ENCODE results near the gene SLFN13.

The SLFN13 gene

DNA sequence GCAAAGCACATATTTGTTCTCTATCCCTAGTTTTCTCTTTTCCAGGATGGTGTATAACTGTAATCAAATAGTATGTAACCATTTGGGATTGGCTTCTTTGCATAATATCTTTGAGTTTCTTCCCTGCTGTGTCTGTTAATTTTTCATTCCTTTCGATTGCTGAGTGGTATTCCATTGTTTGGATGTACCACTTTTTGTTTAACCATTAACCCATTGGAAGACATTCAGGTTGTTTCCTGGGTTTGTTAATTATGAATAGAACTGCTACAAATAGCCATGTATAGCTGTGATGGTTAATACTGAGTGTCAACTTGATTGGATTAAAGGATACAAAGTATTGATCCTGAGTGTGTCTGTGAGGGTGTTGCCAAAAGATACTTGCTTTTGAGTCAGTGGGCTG is 4.6 kb upstream of the SLFN13 start:
- no peak for FAIRE-seq
- DNase-seq (ENCODE audit: insufficient read length, low spot score): no peak
- TF ChIP-seq, protein P1, sequence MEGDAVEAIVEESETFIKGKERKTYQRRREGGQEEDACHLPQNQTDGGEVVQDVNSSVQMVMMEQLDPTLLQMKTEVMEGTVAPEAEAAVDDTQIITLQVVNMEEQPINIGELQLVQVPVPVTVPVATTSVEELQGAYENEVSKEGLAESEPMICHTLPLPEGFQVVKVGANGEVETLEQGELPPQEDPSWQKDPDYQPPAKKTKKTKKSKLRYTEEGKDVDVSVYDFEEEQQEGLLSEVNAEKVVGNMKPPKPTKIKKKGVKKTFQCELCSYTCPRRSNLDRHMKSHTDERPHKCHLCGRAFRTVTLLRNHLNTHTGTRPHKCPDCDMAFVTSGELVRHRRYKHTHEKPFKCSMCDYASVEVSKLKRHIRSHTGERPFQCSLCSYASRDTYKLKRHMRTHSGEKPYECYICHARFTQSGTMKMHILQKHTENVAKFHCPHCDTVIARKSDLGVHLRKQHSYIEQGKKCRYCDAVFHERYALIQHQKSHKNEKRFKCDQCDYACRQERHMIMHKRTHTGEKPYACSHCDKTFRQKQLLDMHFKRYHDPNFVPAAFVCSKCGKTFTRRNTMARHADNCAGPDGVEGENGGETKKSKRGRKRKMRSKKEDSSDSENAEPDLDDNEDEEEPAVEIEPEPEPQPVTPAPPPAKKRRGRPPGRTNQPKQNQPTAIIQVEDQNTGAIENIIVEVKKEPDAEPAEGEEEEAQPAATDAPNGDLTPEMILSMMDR (IDR thresholded peaks at IDR 0.05; ENCODE audit: insufficient read depth, missing control alignments): no peak

DNA sequence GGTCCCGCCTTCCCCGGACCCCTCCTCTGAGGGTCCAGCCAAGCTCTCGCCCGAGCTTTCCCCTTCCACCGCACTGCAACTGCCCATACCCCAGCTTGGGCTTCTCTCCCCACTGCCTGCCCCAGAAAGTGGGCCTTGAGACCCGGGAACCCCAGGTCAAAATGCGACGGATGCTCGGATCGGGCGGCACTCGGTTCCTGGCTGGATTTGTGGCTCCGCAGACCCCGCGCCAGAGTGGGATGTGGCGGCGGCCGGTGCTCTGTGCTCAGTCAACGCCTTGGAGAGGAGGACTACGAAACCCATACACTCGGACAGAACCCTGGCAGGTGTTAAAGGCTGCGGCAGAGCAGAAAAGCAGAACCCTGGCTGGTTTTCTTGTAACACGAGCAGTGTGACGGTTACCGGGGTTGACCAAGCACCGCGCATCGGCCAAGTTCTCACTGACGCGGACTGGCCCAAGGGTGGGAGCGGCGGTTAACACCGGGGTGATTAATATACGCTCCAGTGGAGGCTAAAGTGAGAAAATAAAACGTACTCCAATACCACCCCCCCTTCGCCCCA is 885 bp upstream of the SLFN13 start:
- TF ChIP-seq, protein P1 (IDR thresholded peaks at IDR 0.05; ENCODE audit: insufficient read depth, missing control alignments): no peak
- no peak for DNase-seq (ENCODE audit: insufficient read length, low spot score)
- FAIRE-seq: no peak

DNA sequence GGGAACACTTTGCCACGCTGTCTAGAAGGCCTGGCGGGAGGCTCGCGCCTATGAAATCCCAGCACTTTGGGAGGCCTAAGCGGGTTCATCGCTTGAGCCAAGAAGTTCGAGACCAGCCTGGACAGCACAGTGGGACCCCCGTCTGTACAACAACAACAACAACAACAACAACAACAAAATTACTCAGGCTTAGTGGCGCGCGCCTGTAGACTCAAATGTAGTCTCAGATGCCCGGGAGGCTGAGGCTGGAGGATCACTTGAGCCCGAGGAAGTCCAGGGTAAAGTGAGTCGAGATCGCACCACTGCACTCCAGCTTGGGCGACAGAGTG is 297 bp upstream of the SLFN13 start:
- DNase-seq (ENCODE audit: insufficient read length, low spot score) (no peak), FAIRE-seq (no peak)
- TF ChIP-seq, protein P1 (IDR thresholded peaks at IDR 0.05; ENCODE audit: insufficient read depth, missing control alignments): no peak

DNA sequence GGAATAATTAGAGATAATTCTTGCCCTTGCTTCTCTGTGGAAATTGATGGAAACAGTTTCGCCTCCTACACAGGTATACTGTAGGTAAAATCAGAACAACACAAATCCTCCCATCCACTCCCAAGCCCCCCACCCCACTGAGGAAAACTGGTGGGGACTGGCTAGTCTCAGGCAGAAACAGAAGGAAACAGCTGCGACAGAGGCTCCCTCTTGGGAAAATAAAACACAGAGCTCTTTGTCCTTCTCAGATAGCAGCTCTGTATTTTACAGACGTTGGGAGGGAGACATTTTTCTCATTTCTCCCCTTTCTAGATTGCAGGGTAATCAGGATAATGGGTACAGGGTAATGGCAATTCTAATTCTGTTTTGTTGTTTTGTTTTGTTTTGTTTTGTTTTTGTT is 1.1 kb downstream of the SLFN13 start:
- no peak for DNase-seq (ENCODE audit: insufficient read length, low spot score)
- FAIRE-seq: no peak
- TF ChIP-seq, protein P1 (IDR thresholded peaks at IDR 0.05; ENCODE audit: insufficient read depth, missing control alignments): no peak

DNA sequence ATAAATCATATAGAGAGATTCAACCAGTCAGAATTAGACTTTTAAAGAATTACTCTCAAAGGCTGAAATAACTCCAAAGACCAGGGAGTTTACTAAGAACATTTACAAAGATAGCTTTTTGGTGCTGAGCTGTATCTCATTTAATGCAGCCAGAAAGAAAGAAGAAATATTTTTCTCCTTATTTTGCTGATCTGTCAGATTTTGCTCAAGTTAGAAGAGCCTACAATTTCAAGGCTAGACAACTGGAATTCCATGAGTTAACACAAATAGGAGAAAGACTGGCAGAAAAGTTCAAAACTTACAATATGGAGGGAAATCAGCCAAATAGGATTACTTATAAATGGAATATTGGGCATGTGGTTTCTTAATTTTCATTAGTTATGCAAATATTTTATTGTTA is 10.1 kb downstream of the SLFN13 start:
- FAIRE-seq (no peak), DNase-seq (ENCODE audit: insufficient read length, low spot score) (no peak)
- TF ChIP-seq, protein P1 (IDR thresholded peaks at IDR 0.05; ENCODE audit: insufficient read depth, missing control alignments): no peak

DNA sequence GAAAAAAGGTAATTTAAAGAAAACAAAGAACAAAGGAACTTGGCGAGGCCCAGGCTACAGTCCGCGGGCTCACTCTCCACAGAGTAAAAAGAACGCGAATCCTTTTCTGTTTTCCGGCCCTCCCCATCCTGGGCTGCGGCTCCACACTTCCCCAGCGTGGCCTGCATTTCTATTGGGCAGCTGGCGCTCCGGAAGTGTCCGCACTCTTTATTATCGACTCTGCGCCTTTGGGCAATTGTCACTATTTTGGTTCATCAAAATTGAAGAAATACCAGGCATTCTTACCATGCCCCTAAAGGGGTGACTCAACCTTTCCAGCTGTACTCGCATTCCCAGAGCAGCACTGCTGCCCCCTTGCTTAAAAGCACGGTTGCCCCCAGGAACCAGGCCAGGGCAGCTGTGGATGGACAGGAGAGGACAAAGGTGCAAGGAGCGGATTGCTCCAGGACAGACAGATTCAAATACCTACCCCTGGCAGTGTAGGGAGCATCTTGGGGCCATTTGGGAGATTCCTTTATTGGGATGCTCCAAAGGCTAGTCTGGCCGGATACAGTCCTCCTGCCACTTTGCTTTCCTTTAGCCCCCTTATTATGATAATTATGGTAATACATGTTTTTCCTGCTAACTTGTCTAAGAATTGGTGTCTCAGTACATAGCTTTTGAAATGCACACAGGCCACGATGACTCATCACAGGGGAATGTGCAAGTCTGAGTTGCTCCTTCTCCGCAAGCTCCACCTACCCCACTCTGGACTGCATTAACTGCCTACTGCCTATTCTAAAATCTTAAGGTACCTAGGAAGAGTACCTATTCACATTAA is 15.3 kb downstream of the SLFN13 start:
- DNase-seq (ENCODE audit: insufficient read length, low spot score) (no peak), FAIRE-seq (no peak)
- TF ChIP-seq, protein P1 (IDR thresholded peaks at IDR 0.05; ENCODE audit: insufficient read depth, missing control alignments): no peak

Measured in D721Med (cell line).